ENCODE measurements around the gene VGLL4.

- TF ChIP-seq CTCF (IDR thresholded peaks at IDR 0.05): no peak
- TF ChIP-seq EZH2 (IDR thresholded peaks at IDR 0.05; ENCODE audit: borderline replicate concordance, insufficient read depth, low read depth, low read length, poor library complexity, severe bottlenecking): no peak
Observed at GRCh38 chr3:11611341-11611799, 32.3 kb downstream of the VGLL4 start.

Data from B cell (primary cell).